ENCODE results near the gene SOWAHC.

DNA sequence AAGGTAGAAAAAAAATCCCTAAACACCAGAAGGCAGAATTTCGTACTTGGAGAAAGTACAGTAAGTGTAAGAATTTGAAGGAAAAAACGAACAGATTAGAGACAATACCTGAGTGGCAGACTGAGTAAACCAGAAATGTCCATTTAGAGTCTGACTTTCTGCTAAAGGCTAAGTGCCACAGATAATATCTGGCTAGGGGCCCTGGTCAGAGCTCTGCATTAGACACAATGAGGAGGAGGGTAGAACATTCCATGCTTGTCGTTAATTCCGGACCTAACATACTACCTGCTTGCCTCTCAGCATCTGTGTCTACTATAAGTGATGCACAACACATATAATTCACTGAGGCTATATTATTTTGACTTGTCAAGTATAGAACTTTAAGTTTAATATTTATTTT is 18.5 kb upstream of the SOWAHC start:
- TF ChIP-seq, protein P1, sequence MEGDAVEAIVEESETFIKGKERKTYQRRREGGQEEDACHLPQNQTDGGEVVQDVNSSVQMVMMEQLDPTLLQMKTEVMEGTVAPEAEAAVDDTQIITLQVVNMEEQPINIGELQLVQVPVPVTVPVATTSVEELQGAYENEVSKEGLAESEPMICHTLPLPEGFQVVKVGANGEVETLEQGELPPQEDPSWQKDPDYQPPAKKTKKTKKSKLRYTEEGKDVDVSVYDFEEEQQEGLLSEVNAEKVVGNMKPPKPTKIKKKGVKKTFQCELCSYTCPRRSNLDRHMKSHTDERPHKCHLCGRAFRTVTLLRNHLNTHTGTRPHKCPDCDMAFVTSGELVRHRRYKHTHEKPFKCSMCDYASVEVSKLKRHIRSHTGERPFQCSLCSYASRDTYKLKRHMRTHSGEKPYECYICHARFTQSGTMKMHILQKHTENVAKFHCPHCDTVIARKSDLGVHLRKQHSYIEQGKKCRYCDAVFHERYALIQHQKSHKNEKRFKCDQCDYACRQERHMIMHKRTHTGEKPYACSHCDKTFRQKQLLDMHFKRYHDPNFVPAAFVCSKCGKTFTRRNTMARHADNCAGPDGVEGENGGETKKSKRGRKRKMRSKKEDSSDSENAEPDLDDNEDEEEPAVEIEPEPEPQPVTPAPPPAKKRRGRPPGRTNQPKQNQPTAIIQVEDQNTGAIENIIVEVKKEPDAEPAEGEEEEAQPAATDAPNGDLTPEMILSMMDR (IDR thresholded peaks at IDR 0.05; ENCODE audit: insufficient read depth, low read depth, low read length): no peak
- TF ChIP-seq EZH2 (IDR thresholded peaks at IDR 0.05; ENCODE audit: insufficient read depth, low read length): no peak

Data from astrocyte (in vitro differentiated cells and primary cell).